Vagina (tissue), 1 donor: Measurements from ENCODE around the gene SPAST. TPM values are rescaled to one million over a fixed set of nuclear protein-coding genes. Genes with fewer than 3 reads are reported as not detected.

ENCODE experiments used
- total RNA-seq: library from RNA; depleted of rRNA; stranded (reverse); fragments of >200 nt; gene quantifications from one replicate; pipeline ENCODE4 v1.2.3, GENCODE V29; 2016

The SPAST gene
- total RNA-seq, 1 donor from 2014 or later = 20.6 TPM

Other genes starting within 250 kb of the SPAST start
- 36.3 TPM for gene MEMO1, start 52.5 kb upstream of the SPAST start, total RNA-seq
- gene DPY30, start 23.8 kb upstream of the SPAST start, total RNA-seq = 41.3 TPM
- 10.6 TPM for gene SLC30A6, start 102.3 kb downstream of the SPAST start, total RNA-seq
- gene NLRC4, start 201.3 kb downstream of the SPAST start, total RNA-seq = 0.74 TPM
- 10.6 TPM for gene YIPF4, start 214.3 kb downstream of the SPAST start, total RNA-seq